Panc1 (cell line): ENCODE data around the gene CACNA1C.

Source experiments
- SIN3A ChIP-seq: IDR thresholded peaks from 2 replicates; pipeline ENCODE4 v1.6.1; 2012; ENCODE audit warnings: low read depth, mild to moderate bottlenecking, low read length, moderate library complexity, borderline replicate concordance; ENCODE audit not compliant: insufficient read depth
- TF ChIP-seq, protein P1 (sequence below): fragments of 450-650 bp; IDR thresholded peaks from 2 replicates; pipeline ENCODE4 v1.5.1; 2017; ENCODE audit warnings: mild to moderate bottlenecking

DNA sequence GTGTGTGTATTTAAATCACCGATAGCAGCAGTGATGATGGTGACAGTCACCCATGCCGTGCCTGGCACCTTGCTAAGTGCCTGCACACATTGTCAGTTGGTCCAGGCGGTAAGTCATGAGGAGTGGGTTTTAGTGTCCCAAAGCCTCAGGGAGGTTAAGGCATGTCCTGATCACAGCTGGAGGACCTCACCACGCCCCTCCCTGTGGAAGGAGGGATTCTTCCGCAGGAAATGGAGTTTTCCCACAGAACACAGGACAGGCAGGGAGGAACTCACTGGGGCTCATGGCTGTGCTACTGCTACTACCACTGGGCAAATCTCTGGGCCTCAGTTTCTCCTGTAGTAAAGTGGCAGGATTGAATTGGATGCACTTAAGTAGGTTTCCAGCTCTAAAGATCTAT lies 142.3 kb downstream of the CACNA1C start:
- TF ChIP-seq, protein P1, sequence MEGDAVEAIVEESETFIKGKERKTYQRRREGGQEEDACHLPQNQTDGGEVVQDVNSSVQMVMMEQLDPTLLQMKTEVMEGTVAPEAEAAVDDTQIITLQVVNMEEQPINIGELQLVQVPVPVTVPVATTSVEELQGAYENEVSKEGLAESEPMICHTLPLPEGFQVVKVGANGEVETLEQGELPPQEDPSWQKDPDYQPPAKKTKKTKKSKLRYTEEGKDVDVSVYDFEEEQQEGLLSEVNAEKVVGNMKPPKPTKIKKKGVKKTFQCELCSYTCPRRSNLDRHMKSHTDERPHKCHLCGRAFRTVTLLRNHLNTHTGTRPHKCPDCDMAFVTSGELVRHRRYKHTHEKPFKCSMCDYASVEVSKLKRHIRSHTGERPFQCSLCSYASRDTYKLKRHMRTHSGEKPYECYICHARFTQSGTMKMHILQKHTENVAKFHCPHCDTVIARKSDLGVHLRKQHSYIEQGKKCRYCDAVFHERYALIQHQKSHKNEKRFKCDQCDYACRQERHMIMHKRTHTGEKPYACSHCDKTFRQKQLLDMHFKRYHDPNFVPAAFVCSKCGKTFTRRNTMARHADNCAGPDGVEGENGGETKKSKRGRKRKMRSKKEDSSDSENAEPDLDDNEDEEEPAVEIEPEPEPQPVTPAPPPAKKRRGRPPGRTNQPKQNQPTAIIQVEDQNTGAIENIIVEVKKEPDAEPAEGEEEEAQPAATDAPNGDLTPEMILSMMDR, result no peak
- TF ChIP-seq SIN3A, result no peak
